Lower leg skin (tissue), 4 donors: Measurements from ENCODE around the gene RAVER2. TPM values are rescaled to one million over a fixed set of nuclear protein-coding genes. Genes with fewer than 3 reads are reported as not detected.

Experiments
- DNase-seq, 2 donors: peaks; one replicate each; pipeline ENCODE4 v3.0.0-alpha.2; 2019; ENCODE audit warnings: low spot score in 2 of 2
- H3K4me3 ChIP-seq: fragments of 200-600 bp; sonication (generic); 2 replicates; pipeline ENCODE4 v1.5.1; 2017; ENCODE audit warnings: mild to moderate bottlenecking, low read depth; ENCODE audit not compliant: poor library complexity, severe bottlenecking
- CTCF ChIP-seq, 3 donors: fragments of 450-650 bp; IDR thresholded peaks; one replicate each; pipeline ENCODE4 v1.5.1; 2016; ENCODE audit warnings: antibody characterized with exemption in 3 of 3, mild to moderate bottlenecking in 3 of 3, moderate library complexity in 2 of 3
- POLR2A ChIP-seq, 2 donors: fragments of 450-650 bp; IDR thresholded peaks; one replicate each; pipeline ENCODE4 v1.6.1; 2016 to 2017; ENCODE audit warnings: antibody characterized with exemption in 2 of 2, mild to moderate bottlenecking in 1 of 2, moderate library complexity in 1 of 2
- WGBS, 2 donors: methylation state at CpG; one replicate each; pipeline ENCODE4 v1.1.5; 2018; 5-methylcytosine and 5-hydroxymethylcytosine counted together
- intact Hi-C: fragments of 100-400 bp; cut with DNase I; formaldehyde crosslinking; loops from one replicate; pipeline ENCODE4 v1.15.0; 2023; ENCODE audit warnings: low total_unique reads
- total RNA-seq, 4 donors: library from RNA; depleted of rRNA; stranded (reverse); fragments of >200 nt; gene quantifications; one replicate each; pipeline ENCODE4 v1.1.0, GENCODE V29; 2016

Gene RAVER2
- total RNA-seq, 4 donors from 2014 or later = 6.6 to 11.9 (median 8.4) TPM

GRCh38 chr1:64848136-64848535 lies 103.3 kb downstream of the RAVER2 start:
- no peak for DNase-seq
- 93 to 100% methylated on average over 3 of the region's 3 CpGs for WGBS, 2 donors
- intact Hi-C loops = no loop called here
- H3K4me3 ChIP-seq = no peak overlapping the region
- no peak for TF ChIP-seq POLR2A (IDR thresholded peaks at IDR 0.05)
- TF ChIP-seq CTCF (IDR thresholded peaks at IDR 0.05) = no peak

- TF ChIP-seq POLR2A (IDR thresholded peaks at IDR 0.05) = no peak
- no peak for TF ChIP-seq CTCF (IDR thresholded peaks at IDR 0.05)
- WGBS, 2 donors = 66 to 81% methylated on average over 4 of the region's 4 CpGs
- H3K4me3 ChIP-seq = no peak overlapping the region
- DNase-seq = no peak
- intact Hi-C loops = no loop called here
These were observed 103.9 kb downstream of the RAVER2 start for GRCh38 chr1:64848803-64849202.

GRCh38 chr1:64849942-64850341 lies 105.1 kb downstream of the RAVER2 start:
- no peak overlapping the region for H3K4me3 ChIP-seq
- WGBS, 2 donors = 92 to 97% methylated on average over 11 of the region's 11 CpGs
- no peak for DNase-seq
- intact Hi-C loops = no loop called here
- TF ChIP-seq POLR2A (IDR thresholded peaks at IDR 0.05) (no peak), CTCF (IDR thresholded peaks at IDR 0.05) (no peak)

GRCh38 chr1:64850846-64851245 lies 106.0 kb downstream of the RAVER2 start:
- TF ChIP-seq POLR2A (IDR thresholded peaks at IDR 0.05) (no peak), CTCF (IDR thresholded peaks at IDR 0.05) (no peak)
- WGBS, 2 donors = 87 to 97% methylated on average over 10 of the region's 10 CpGs
- DNase-seq = no peak
- no peak overlapping the region for H3K4me3 ChIP-seq
- intact Hi-C loops = no loop called here

GRCh38 chr1:64851664-64852063 lies 106.8 kb downstream of the RAVER2 start:
- 80 to 82% methylated on average over 7 of the region's 7 CpGs for WGBS, 2 donors
- TF ChIP-seq POLR2A (IDR thresholded peaks at IDR 0.05) (no peak), CTCF (IDR thresholded peaks at IDR 0.05) (no peak)
- intact Hi-C loops = no loop called here
- no peak for DNase-seq
- no peak overlapping the region for H3K4me3 ChIP-seq

- H3K4me3 ChIP-seq = no peak overlapping the region
- 93 to 94% methylated on average over 5 of the region's 5 CpGs for WGBS, 2 donors
- TF ChIP-seq CTCF (IDR thresholded peaks at IDR 0.05) (no peak), POLR2A (IDR thresholded peaks at IDR 0.05) (no peak)
- intact Hi-C loops = no loop called here
- DNase-seq = no peak
These were observed 109.8 kb downstream of the RAVER2 start for GRCh38 chr1:64854674-64855073.
